Adrenal gland (tissue), 12 donors: ENCODE data around the gene NOP56. TPM values are rescaled to one million over a fixed set of nuclear protein-coding genes. Genes with fewer than 3 reads are reported as not detected.

Experiments used
- DNase-seq, 7 donors: peaks; one replicate each; pipeline ENCODE4 v3.0.0-alpha.2; 2019 to 2020
- H3K27ac ChIP-seq, 5 donors: fragments of 200-600 bp; sonication (generic) in 4 of 5; 1 replicate in 3 of 5; 2 replicates in 2 of 5; pipeline versions ENCODE4 v1.5.1 to v1.8.0; 2016 to 2020; ENCODE audit warnings: mild to moderate bottlenecking in 1 of 5
- H3K27me3 ChIP-seq: fragments of 200-600 bp; 2 replicates; pipeline ENCODE4 v1.8.0; 2021
- H3K36me3 ChIP-seq, 2 donors: fragments of 200-600 bp; replicated peaks in 1 of 2; 1 replicate in 1 of 2; 2 replicates in 1 of 2; pipeline versions ENCODE4 v1.5.1 to v1.8.0; 2018 to 2022
- H3K4me1 ChIP-seq, 2 donors: fragments of 200-600 bp; replicated peaks in 1 of 2; 1 replicate in 1 of 2; 2 replicates in 1 of 2; pipeline versions ENCODE4 v1.5.1 to v1.8.0; 2018 to 2021
- H3K4me3 ChIP-seq, 4 donors: fragments of 200-600 bp; sonication (generic) in 3 of 4; one replicate each; pipeline ENCODE4 v1.5.1; 2016 to 2018
- H3K9me3 ChIP-seq, 3 donors: fragments of 200-600 bp; sonication (generic) in 1 of 3; replicated peaks in 1 of 3; 1 replicate in 2 of 3; 2 replicates in 1 of 3; pipeline versions ENCODE4 v1.5.1 to v1.8.0; 2016 to 2021
- CTCF ChIP-seq, 6 experiments: fragments of 450-650 bp in 4 of 6; fragments of 200-600 bp in 2 of 6; sonication (generic) in 1 of 6; IDR thresholded peaks; 1 replicate in 5 of 6; 2 replicates in 1 of 6; pipeline versions ENCODE4 v1.5.1 to v1.8.0; 2016 to 2021; ENCODE audit warnings: antibody characterized with exemption in 6 of 6, mild to moderate bottlenecking in 2 of 6, moderate library complexity in 1 of 6
- POLR2A ChIP-seq, 2 donors: fragments of 450-650 bp; IDR thresholded peaks; one replicate each; pipeline ENCODE4 v1.6.1; 2017; ENCODE audit warnings: antibody characterized with exemption in 2 of 2, mild to moderate bottlenecking in 2 of 2, moderate library complexity in 1 of 2
- WGBS, 4 donors: extraction: QIAGEN DNeasy Blood & Tissue Kit in 2 of 4; methylation state at CpG; one replicate each; pipeline versions ENCODE4 v1.1.5 to v1.1.7; 2013 to 2017; 5-methylcytosine and 5-hydroxymethylcytosine counted together
- intact Hi-C, 2 donors: fragments of 100-400 bp; cut with DNase I; formaldehyde crosslinking; loops; one replicate each; pipeline versions ENCODE4 v1.14.1 to v1.15.0; 2022 to 2023
- polyA plus RNA-seq, 3 donors: library from polyadenylated mRNA; stranded (reverse); fragments of 200-250 nt in 2 of 3; fragments of 350-450 nt in 1 of 3; fragmentation: Illumina TruSeq in 1 of 3; extraction: RNeasy Lipid Tissue Mini Kit (QIAGEN cat#74804) in 1 of 3; gene quantifications; one replicate each; pipeline ENCODE4 v1.2.3, GENCODE V29; 2013 to 2014
- total RNA-seq, 9 donors: library from RNA; depleted of rRNA in 4 of 9; stranded (reverse); fragments of >200 nt in 4 of 9; fragments of 120-200 nt in 1 of 9; fragmentation: NEBNext Ultra II Directional in 1 of 9; extraction: Animal tissue kit (Norgen Biotek cat#: 25700) in 1 of 9; gene quantifications; one replicate each; pipeline versions ENCODE4 v1.1.0 to v1.2.4, GENCODE V29; 2013 to 2023
- donor health status: healthy with polysubstance abuse.
- donor health status: Bipolar disorder and iron deficiency.
- donor health status: DM: yes; HTN: yes; CAD: no.
- donor health status: DM: no; HTN: no; CAD: no.
- donor health status: DM: no; HTN: no; CAD: no.
- donor health status: DM: yes; HTN: yes; CAD: no.

The NOP56 gene
- total and polyA plus RNA-seq, 12 donors: 52.5 to 181 (median 91.3) TPM

- Histone ChIP-seq H3K27ac (no peak overlapping the region), H3K4me1 (no peaks in the 10 kb centered on the region)
- no peak for TF ChIP-seq CTCF (IDR thresholded peaks at IDR 0.05)
Measured at GRCh38 chr20:2625062-2625461, 27.4 kb upstream of the NOP56 start.

DNA sequence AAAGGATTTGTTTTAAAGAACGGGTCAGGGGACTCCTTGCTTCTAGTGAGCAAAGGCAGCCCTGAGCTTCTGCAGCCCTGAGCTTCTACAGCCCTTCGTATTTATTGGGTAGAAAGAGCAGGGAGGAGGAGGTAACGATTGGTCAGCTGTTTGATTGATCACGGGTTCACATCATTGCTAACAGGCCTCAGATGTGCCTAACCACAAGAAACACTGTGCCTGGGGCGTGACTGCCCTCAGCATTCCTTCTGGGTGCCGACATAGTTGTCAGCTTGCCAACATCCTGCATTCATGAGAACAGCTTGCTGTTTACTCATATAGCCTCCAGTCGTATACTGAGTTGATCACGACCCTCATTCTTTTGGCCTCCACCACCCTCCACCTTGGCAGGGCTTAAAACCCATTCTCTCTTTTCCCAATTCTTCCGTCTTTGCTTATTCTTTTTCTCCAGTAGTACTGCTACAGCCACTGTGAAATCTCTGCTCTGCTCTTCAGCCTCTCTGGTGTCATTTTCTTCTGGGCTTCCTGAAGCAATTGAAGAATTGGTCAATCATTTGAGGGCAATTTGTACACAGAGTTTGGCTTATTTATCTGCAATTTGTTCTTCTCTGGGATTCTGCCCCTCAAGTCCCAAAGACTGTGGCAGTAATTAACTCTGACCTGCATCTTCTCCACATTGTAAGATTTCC, 25.4 kb upstream of the NOP56 start:
- H3K4me1 ChIP-seq: no peaks in the 10 kb centered on the region
- no peak overlapping the region for H3K27ac ChIP-seq
- 72 to 82% (median 75%) methylated on average over 9 of the region's 9 CpGs for whole genome bisulfite sequencing, 4 donors
- H3K9me3 ChIP-seq: no peaks in the 10 kb centered on the region
- no peaks in the 10 kb centered on the region for H3K27me3 ChIP-seq
- TF ChIP-seq CTCF (IDR thresholded peaks at IDR 0.05) (no peak), POLR2A (IDR thresholded peaks at IDR 0.05) (no peak)
- intact Hi-C loops: no loop called here
- DNase-seq: no peak
- no peak overlapping the region for H3K4me3 ChIP-seq
- H3K36me3 ChIP-seq: no peaks in the 10 kb centered on the region

More at GRCh38 chr20:2625062-2625461, 27.4 kb upstream of the NOP56 start:
- Histone ChIP-seq H3K9me3 (no peaks in the 10 kb centered on the region), H3K4me3 (no peak overlapping the region), H3K36me3 (no peaks in the 10 kb centered on the region), H3K27me3 (no peaks in the 10 kb centered on the region)
- intact Hi-C loops: no loop called here
- WGBS, 4 donors: 63 to 79% (median 77%) methylated on average over 2 of the region's 2 CpGs
- DNase-seq: no peak

DNA sequence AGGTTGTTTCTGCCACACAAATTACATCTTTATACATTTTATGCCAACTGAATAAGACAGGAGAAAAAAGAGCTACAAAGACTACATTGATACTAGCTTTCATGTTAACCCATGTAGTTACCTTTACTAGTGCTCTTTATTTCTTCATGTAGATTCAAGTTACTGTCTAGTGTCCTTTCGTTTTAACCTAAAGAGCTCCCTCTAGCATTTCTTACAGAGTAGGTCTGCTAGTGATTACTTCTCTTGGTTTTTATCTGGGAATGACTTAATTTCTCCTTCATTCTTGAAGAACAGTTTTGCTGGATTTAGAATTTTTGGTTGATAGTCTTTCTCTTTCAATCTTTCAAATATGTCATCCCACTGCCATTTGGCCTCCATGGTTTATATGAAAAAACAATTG, 21.2 kb upstream of the NOP56 start:
- Histone ChIP-seq H3K4me1 (no peaks in the 10 kb centered on the region), H3K4me3 (no peak overlapping the region), H3K9me3 (no peaks in the 10 kb centered on the region), H3K27ac (no peak overlapping the region), H3K36me3 (no peaks in the 10 kb centered on the region), H3K27me3 (no peaks in the 10 kb centered on the region)
- TF ChIP-seq CTCF (IDR thresholded peaks at IDR 0.05): no peak
- no peak for TF ChIP-seq POLR2A (IDR thresholded peaks at IDR 0.05)
- DNase-seq: no peak
- WGBS, 4 donors: 18 to 45% (median 27%) methylated on average over 1 of the region's 1 CpG
- intact Hi-C loops: no loop called here

DNA sequence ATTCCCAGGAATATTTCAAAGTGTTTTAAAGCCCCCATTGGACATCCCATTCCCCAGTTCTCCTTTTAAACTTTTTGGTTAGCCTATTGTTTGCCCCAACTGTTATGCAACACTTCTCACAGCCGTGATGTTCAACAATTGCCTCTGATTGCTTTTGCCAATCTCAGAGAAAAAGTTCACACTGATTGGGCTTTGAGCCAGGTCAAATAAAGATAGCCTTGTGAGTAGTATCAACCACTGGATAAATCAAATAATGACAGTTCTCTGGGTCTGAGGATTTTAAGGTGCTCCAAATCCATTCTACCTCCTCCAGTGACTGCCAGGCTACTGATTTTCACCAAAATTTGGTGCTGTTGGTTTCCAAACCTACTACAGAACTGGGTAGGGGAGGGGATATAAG, 19.1 kb upstream of the NOP56 start:
- DNase-seq: no peak
- Histone ChIP-seq H3K4me3 (no peak overlapping the region), H3K4me1 (no peaks in the 10 kb centered on the region), H3K36me3 (no peaks in the 10 kb centered on the region), H3K27ac (no peak overlapping the region), H3K27me3 (no peaks in the 10 kb centered on the region), H3K9me3 (no peaks in the 10 kb centered on the region)
- TF ChIP-seq POLR2A (IDR thresholded peaks at IDR 0.05) (no peak), CTCF (IDR thresholded peaks at IDR 0.05) (no peak)
- intact Hi-C loops: no loop called here
- WGBS, 4 donors: 0 to 7% (median 3%) methylated on average over 1 of the region's 1 CpG
